Endodermal cell (in vitro differentiated cells): ENCODE data around the gene ZNF469. TPM values are rescaled to one million over a fixed set of nuclear protein-coding genes. Genes with fewer than 3 reads are reported as not detected.

Experiments used
- DNase-seq: peaks from one replicate; pipeline ENCODE4 v3.0.0-alpha.2; 2017
- H3K27ac ChIP-seq: 2 replicates; pipeline ENCODE4 v1.5.1; 2013; ENCODE audit warnings: mild to moderate bottlenecking, low read depth, low read length, moderate library complexity
- H3K27me3 ChIP-seq: 2 replicates; pipeline ENCODE4 v1.6.1; 2013; ENCODE audit warnings: mild to moderate bottlenecking, low read length, moderate library complexity; ENCODE audit not compliant: insufficient read depth, control insufficient read depth, poor library complexity, severe bottlenecking
- H3K36me3 ChIP-seq: 2 replicates; pipeline ENCODE4 v1.7.0; 2013; ENCODE audit warnings: mild to moderate bottlenecking, low read length, moderate library complexity; ENCODE audit not compliant: control insufficient read depth, insufficient read depth
- H3K4me1 ChIP-seq: one replicate; pipeline ENCODE4 v1.7.0; 2013; ENCODE audit warnings: low read length; ENCODE audit not compliant: control insufficient read depth, insufficient read depth
- H3K4me3 ChIP-seq: 2 replicates; pipeline ENCODE4 v1.5.1; 2013; ENCODE audit warnings: mild to moderate bottlenecking, low read length, moderate library complexity
- H3K9ac ChIP-seq: 2 replicates; pipeline ENCODE4 v1.6.1; 2013; ENCODE audit warnings: mild to moderate bottlenecking, low read length, moderate library complexity; ENCODE audit not compliant: poor library complexity, severe bottlenecking; ENCODE audit errors: extremely low read depth
- H3K9me3 ChIP-seq: 2 replicates; pipeline ENCODE4 v1.6.1; 2013; ENCODE audit warnings: mild to moderate bottlenecking, low read length, moderate library complexity; ENCODE audit not compliant: control insufficient read depth
- H3K27ac Mint-ChIP-seq: 2 replicates; pipeline ENCODE4 v1.8.0; 2020; ENCODE audit warnings: mixed read lengths
- H3K27me3 Mint-ChIP-seq: 2 replicates; pipeline ENCODE4 v1.8.0; 2021; ENCODE audit warnings: mild to moderate bottlenecking, mixed read lengths; ENCODE audit not compliant: insufficient read depth
- H3K36me3 Mint-ChIP-seq: 2 replicates; pipeline ENCODE4 v1.8.0; 2020; ENCODE audit warnings: low read depth, mixed read lengths
- H3K4me1 Mint-ChIP-seq: 2 replicates; pipeline ENCODE4 v1.8.0; 2020; ENCODE audit warnings: mixed read lengths
- H3K4me3 Mint-ChIP-seq: 2 replicates; pipeline ENCODE4 v1.8.0; 2020; ENCODE audit warnings: mild to moderate bottlenecking, moderate library complexity, mixed read lengths
- H3K9me3 Mint-ChIP-seq: 2 replicates; pipeline ENCODE4 v1.8.0; 2020; ENCODE audit warnings: mild to moderate bottlenecking, mixed read lengths
- WGBS, 2 experiments: methylation state at CpG; one replicate each; pipeline versions ENCODE4 v1.1.5 to v1.1.7; 2013; ENCODE audit warnings: missing lambda C conversion rate in 2 of 2, mixed read lengths in 1 of 2; ENCODE audit not compliant: insufficient coverage in 1 of 2, insufficient read length in 1 of 2; 5-methylcytosine and 5-hydroxymethylcytosine counted together
- total RNA-seq, 2 donors: library from RNA; stranded (reverse); fragmentation: NEBNext Ultra II Directional in 1 of 2; extraction: Animal tissue kit (Norgen Biotek cat#: 25700) in 1 of 2; gene quantifications; 2 replicates in 1 of 2; 3 replicates in 1 of 2; pipeline ENCODE4 v1.2.1, GENCODE V29; 2021
- TF ChIP-seq, protein P1 (sequence below): fragments of 200-600 bp; sonication (generic); conservative IDR thresholded peaks from 2 replicates; pipeline ENCODE4 v1.5.0; 2021; ENCODE audit warnings: antibody characterized with exemption, mild to moderate bottlenecking

ZNF469 gene
- total RNA-seq, 2 donors from 2014 or later: 0.68 to 4.7 TPM

DNA sequence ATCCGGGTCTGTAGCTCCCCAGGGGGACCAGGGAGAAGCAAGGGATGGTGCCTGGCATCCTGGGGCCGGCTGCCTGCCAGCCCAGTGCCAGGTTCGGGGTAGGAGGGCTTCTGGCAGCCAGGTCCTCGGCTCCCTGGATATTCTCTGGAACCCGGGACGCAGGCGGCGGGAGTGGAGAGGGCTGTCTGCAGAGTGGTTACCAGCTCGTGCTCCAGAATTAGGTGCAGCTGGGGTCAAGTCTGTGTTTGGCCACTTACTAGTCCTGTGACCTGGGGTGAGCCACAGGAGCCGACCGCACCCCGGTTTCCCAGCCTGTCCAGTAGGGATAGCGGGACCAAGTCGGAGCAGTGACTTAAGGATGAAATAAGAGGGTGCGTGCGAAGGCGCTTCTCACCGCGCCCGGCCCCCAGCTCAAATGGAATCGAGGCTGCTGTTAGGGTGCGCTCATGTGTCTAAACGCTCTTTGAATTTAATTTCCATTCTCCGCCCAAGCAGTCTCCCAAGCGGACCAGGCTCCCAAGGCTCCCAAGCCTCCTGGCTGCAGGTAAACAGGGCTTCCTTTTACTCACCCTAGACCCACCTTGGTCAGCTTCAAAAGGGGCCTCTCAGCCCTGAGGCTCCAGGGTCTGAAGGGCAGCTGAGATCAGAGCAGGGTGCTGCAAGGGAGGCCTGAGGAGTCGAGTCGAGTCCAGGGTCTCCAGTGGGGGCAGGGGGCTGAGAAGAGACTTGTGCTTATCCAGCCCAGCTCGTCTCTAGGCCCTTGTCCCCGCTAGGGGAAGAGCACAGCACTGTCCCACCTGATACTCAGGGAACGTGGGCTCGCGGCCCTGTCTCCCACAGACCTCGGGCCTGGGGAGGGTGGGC is 28.3 kb upstream of the ZNF469 start:
- Histone ChIP-seq H3K9me3 (no peaks in the 10 kb centered on the region), H3K27me3 (no peaks in the 10 kb centered on the region), H3K4me3 (no peak overlapping the region), H3K36me3 (no peaks in the 10 kb centered on the region), H3K27ac (no peak overlapping the region), H3K9ac (no peak overlapping the region), H3K4me1 (no peaks in the 10 kb centered on the region)
- WGBS, 2 experiments: 88 to 91% methylated on average over 23 to 33 of the region's 33 CpGs
- Mint-ChIP-seq H3K9me3 (peaks cover 3% of the 10 kb centered on the region), H3K27me3 (no peaks in the 10 kb centered on the region), H3K27ac (no peak overlapping the region), H3K36me3 (no peaks in the 10 kb centered on the region), H3K4me3 (no peak overlapping the region), H3K4me1 (no peaks in the 10 kb centered on the region)
- TF ChIP-seq, protein P1, sequence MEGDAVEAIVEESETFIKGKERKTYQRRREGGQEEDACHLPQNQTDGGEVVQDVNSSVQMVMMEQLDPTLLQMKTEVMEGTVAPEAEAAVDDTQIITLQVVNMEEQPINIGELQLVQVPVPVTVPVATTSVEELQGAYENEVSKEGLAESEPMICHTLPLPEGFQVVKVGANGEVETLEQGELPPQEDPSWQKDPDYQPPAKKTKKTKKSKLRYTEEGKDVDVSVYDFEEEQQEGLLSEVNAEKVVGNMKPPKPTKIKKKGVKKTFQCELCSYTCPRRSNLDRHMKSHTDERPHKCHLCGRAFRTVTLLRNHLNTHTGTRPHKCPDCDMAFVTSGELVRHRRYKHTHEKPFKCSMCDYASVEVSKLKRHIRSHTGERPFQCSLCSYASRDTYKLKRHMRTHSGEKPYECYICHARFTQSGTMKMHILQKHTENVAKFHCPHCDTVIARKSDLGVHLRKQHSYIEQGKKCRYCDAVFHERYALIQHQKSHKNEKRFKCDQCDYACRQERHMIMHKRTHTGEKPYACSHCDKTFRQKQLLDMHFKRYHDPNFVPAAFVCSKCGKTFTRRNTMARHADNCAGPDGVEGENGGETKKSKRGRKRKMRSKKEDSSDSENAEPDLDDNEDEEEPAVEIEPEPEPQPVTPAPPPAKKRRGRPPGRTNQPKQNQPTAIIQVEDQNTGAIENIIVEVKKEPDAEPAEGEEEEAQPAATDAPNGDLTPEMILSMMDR: no peak
- DNase-seq: no peak

DNA sequence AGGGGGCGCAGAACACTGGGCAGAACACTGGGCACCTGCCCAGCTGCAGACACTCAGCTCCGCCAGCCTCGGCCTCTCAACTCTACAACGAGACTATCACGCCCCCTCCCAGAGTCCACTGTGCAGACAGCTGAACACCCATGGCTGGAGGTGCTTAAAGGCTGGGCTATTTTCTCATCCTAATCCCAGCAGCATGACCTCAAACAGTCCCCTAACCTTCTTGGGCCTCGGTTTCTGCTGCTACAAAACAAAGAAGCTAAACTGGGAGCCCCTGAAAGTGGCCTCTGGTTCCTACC is 27.7 kb upstream of the ZNF469 start:
- Histone ChIP-seq H3K4me1 (no peaks in the 10 kb centered on the region), H3K27me3 (no peaks in the 10 kb centered on the region), H3K27ac (no peak overlapping the region), H3K4me3 (no peak overlapping the region), H3K36me3 (no peaks in the 10 kb centered on the region), H3K9me3 (no peaks in the 10 kb centered on the region), H3K9ac (no peak overlapping the region)
- WGBS, 2 experiments: 91 to 92% methylated on average over 4 to 6 of the region's 6 CpGs
- Mint-ChIP-seq H3K9me3 (peaks cover 6% of the 10 kb centered on the region), H3K27me3 (no peaks in the 10 kb centered on the region), H3K4me3 (no peak overlapping the region), H3K27ac (no peak overlapping the region), H3K4me1 (no peaks in the 10 kb centered on the region), H3K36me3 (no peaks in the 10 kb centered on the region)
- no peak for DNase-seq
- TF ChIP-seq, protein P1: no peak

DNA sequence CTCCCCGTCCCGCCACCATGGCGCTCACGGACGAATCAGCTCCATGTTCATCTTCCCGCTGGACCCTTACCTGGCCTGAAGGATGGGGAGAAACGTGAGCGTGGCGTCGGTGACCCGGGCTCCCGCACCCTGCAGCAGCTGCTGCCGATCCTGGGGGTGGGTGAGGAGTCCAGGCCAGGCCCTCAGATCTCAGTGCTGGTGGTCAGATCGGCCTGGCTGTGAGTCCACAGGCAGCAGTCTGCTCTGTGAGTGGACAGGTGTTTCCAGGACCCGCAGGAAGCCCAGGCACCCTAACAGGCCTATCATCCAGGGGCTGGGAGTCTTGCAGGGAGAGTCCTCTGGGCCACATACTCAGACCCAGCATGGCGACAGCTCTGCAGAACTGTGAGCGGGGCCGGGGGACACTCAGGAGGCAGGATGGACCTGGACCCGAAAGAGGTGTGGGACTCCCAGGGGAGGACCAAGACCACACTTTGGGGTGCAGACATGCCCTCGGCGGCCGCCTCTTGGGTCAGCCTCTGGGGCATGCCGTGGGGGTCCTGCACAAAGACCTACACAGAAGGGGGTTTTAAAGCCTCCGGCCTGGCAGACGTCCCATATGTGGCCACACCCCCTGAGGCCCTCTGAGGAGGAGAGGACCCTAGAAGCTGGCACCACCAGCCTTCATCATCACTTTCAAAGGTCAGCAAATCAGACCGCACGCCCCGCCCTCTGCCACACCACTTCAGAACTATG is 27.2 kb upstream of the ZNF469 start:
- no peak for DNase-seq
- TF ChIP-seq, protein P1: no peak
- H3K36me3 Mint-ChIP-seq: no peaks in the 10 kb centered on the region
- H3K36me3 ChIP-seq: no peaks in the 10 kb centered on the region
- H3K27me3 ChIP-seq: no peaks in the 10 kb centered on the region
- H3K4me1 Mint-ChIP-seq: no peaks in the 10 kb centered on the region
- no peak overlapping the region for H3K27ac ChIP-seq
- no peak overlapping the region for H3K27ac Mint-ChIP-seq
- H3K9me3 ChIP-seq: no peaks in the 10 kb centered on the region
- no peak overlapping the region for H3K4me3 ChIP-seq
- no peak overlapping the region for H3K4me3 Mint-ChIP-seq
- H3K27me3 Mint-ChIP-seq: no peaks in the 10 kb centered on the region
- H3K9me3 Mint-ChIP-seq: peaks cover 6% of the 10 kb centered on the region
- H3K9ac ChIP-seq: no peak overlapping the region
- H3K4me1 ChIP-seq: no peaks in the 10 kb centered on the region
- WGBS, 2 experiments: 92 to 97% methylated on average over 7 to 28 of the region's 28 CpGs
